Measurements from ENCODE around the gene TGM2.
A peak's percentile ranks its signal among the peaks of the same experiment; 100 is the strongest.
"Not testable (repeated sequence)": the region's sequence is repeated elsewhere in the genome, so short reads cannot be mapped to it uniquely, and the experiment has no call there.

Gene TGM2

GRCh38 chr20:38111366-38112232 is 53.5 kb downstream of the TGM2 start:
- Histone ChIP-seq H3K4me1 (peaks cover 8 to 22% (median 16%) of the 10 kb centered on the region in 10 experiments), H3K4me2 (peak overlapping the region in 7 of 11 experiments; percentile 8 to 45 (median 22); a peak in 9 of 22 replicates), H3K27ac (peak overlapping the region in 2 of 11 experiments; percentile 24 to 27; a peak in 2 of 22 replicates)

GRCh38 chr20:38110525-38111178 is 54.4 kb downstream of the TGM2 start:
- 0 out of 22 replicates have a peak overlapping the region, but pooled peaks of 1 of the 11 experiments have one; percentile 24 for H3K27ac ChIP-seq
- no peak overlapping the region for H3K9ac ChIP-seq
- H3K4me2 ChIP-seq, result no peak overlapping the region
- no peaks in the 10 kb centered on the region for H4K20me1 ChIP-seq
- no peak for TF ChIP-seq Cebpa-rat (IDR thresholded peaks at IDR 0.05)
- no peaks in the 10 kb centered on the region for H3K27me3 ChIP-seq
- H3K36me3 ChIP-seq, result no peaks in the 10 kb centered on the region
- H3K4me3 ChIP-seq, result no peak overlapping the region
- no peaks in the 10 kb centered on the region for H3K9me3 ChIP-seq (replicated peaks in 1 of 11)
- peaks cover 8 to 22% (median 16%) of the 10 kb centered on the region in 10 experiments for H3K4me1 ChIP-seq

More at GRCh38 chr20:38111366-38112232, 53.5 kb downstream of the TGM2 start:
- Histone ChIP-seq H3K27me3 (no peaks in the 10 kb centered on the region), H4K20me1 (no peaks in the 10 kb centered on the region), H3K9ac (no peak overlapping the region), H3K9me3 (replicated peaks in 1 of 11) (no peaks in the 10 kb centered on the region), H3K4me3 (no peak overlapping the region), H3K36me3 (no peaks in the 10 kb centered on the region)
- no peak for TF ChIP-seq Cebpa-rat (IDR thresholded peaks at IDR 0.05)

GRCh38 chr20:38109591-38110524 is 55.2 kb downstream of the TGM2 start:
- Histone ChIP-seq H3K36me3 (no peaks in the 10 kb centered on the region), H3K4me1 (peaks cover 8 to 22% (median 16%) of the 10 kb centered on the region in 10 experiments), H4K20me1 (no peaks in the 10 kb centered on the region), H3K27ac (no peak overlapping the region), H3K27me3 (no peaks in the 10 kb centered on the region), H3K4me3 (no peak overlapping the region), H3K9me3 (replicated peaks in 1 of 11) (no peaks in the 10 kb centered on the region), H3K9ac (no peak overlapping the region), H3K4me2 (no peak overlapping the region)
- no peak for TF ChIP-seq Cebpa-rat (IDR thresholded peaks at IDR 0.05)

GRCh38 chr20:38108986-38109541 is 56.0 kb downstream of the TGM2 start:
- TF ChIP-seq Cebpa-rat (IDR thresholded peaks at IDR 0.05), result no peak
- Histone ChIP-seq H4K20me1 (no peaks in the 10 kb centered on the region), H3K27ac (no peak overlapping the region), H3K4me1 (peaks cover 8 to 18% (median 13%) of the 10 kb centered on the region in 10 experiments), H3K4me3 (no peak overlapping the region), H3K4me2 (no peak overlapping the region), H3K9ac (no peak overlapping the region), H3K36me3 (no peaks in the 10 kb centered on the region), H3K27me3 (no peaks in the 10 kb centered on the region), H3K9me3 (replicated peaks in 1 of 11) (no peaks in the 10 kb centered on the region)

GRCh38 chr20:38108438-38108985 is 56.6 kb downstream of the TGM2 start:
- no peak for TF ChIP-seq Cebpa-rat (IDR thresholded peaks at IDR 0.05)
- Histone ChIP-seq H3K4me3 (no peak overlapping the region), H3K4me2 (no peak overlapping the region), H3K4me1 (peaks cover 5 to 13% (median 11%) of the 10 kb centered on the region in 10 experiments), H4K20me1 (no peaks in the 10 kb centered on the region), H3K9me3 (replicated peaks in 1 of 11) (no peaks in the 10 kb centered on the region), H3K36me3 (no peaks in the 10 kb centered on the region), H3K27me3 (no peaks in the 10 kb centered on the region), H3K9ac (no peak overlapping the region), H3K27ac (no peak overlapping the region)

GRCh38 chr20:38107916-38108315 is 57.2 kb downstream of the TGM2 start:
- H3K4me2 ChIP-seq; H3K27ac ChIP-seq; H3K36me3 ChIP-seq; H4K20me1 ChIP-seq; H3K4me3 ChIP-seq; H3K27me3 ChIP-seq; H3K9me3 ChIP-seq (replicated peaks in 1 of 11); H3K9ac ChIP-seq: not testable (repeated sequence)
- peaks cover 0 to 12% (median 9%) of the 10 kb centered on the region in 10 experiments; a peak in 14 of 20 replicates for H3K4me1 ChIP-seq

GRCh38 chr20:38107386-38107785 is 57.7 kb downstream of the TGM2 start:
- not testable (repeated sequence) for H3K9me3 ChIP-seq (replicated peaks in 1 of 11); H3K27ac ChIP-seq; H3K27me3 ChIP-seq; H3K4me2 ChIP-seq; H3K9ac ChIP-seq; H4K20me1 ChIP-seq; H3K4me3 ChIP-seq; H3K36me3 ChIP-seq
- peaks cover 0 to 12% (median 9%) of the 10 kb centered on the region in 10 experiments; a peak in 14 of 20 replicates for H3K4me1 ChIP-seq

GRCh38 chr20:38106461-38106860 is 58.6 kb downstream of the TGM2 start:
- Histone ChIP-seq H3K27ac (no peak overlapping the region), H4K20me1 (no peaks in the 10 kb centered on the region), H3K36me3 (no peaks in the 10 kb centered on the region), H3K9ac (no peak overlapping the region), H3K4me2 (no peak overlapping the region), H3K27me3 (no peaks in the 10 kb centered on the region), H3K4me1 (peaks cover 0 to 4% (median 3%) of the 10 kb centered on the region in 10 experiments; a peak in 14 of 20 replicates), H3K9me3 (replicated peaks in 1 of 11) (peaks cover 0 to 8% (median under 1%) of the 10 kb centered on the region in 11 experiments; a peak in 7 of 22 replicates), H3K4me3 (no peak overlapping the region)
- TF ChIP-seq Cebpa-rat (IDR thresholded peaks at IDR 0.05), result no peak

Data from BLaER1 treated with 17β-estradiol and CSF1 and Interleukin-3, amounts not matched to agents 10 nM and 100 nM (cell line).